ENCODE results near the gene BANP.

The BANP gene

GRCh38 chr16:88066680-88067529, 115.7 kb downstream of the BANP start:
- no peak for TF ChIP-seq CTCF (IDR thresholded peaks at IDR 0.05; ENCODE audit: control insufficient read depth, extremely low read depth, insufficient read depth)
- no peak for DNase-seq (ENCODE audit: low read depth)
- no peak overlapping the region for H3K4me3 ChIP-seq (ENCODE audit: low read depth, low read length)

- H3K4me3 ChIP-seq (ENCODE audit: low read depth, low read length) = no peak overlapping the region
- no peak for TF ChIP-seq CTCF (IDR thresholded peaks at IDR 0.05; ENCODE audit: control insufficient read depth, extremely low read depth, insufficient read depth)
- DNase-seq (ENCODE audit: low read depth) = no peak
Observed at GRCh38 chr16:88067530-88068411, 116.5 kb downstream of the BANP start.

- no peak for TF ChIP-seq CTCF (IDR thresholded peaks at IDR 0.05; ENCODE audit: control insufficient read depth, extremely low read depth, insufficient read depth)
- H3K4me3 ChIP-seq (ENCODE audit: low read depth, low read length) = no peak overlapping the region
- no peak for DNase-seq (ENCODE audit: low read depth)
Observed at GRCh38 chr16:88068476-88069396, 117.5 kb downstream of the BANP start.

DNA sequence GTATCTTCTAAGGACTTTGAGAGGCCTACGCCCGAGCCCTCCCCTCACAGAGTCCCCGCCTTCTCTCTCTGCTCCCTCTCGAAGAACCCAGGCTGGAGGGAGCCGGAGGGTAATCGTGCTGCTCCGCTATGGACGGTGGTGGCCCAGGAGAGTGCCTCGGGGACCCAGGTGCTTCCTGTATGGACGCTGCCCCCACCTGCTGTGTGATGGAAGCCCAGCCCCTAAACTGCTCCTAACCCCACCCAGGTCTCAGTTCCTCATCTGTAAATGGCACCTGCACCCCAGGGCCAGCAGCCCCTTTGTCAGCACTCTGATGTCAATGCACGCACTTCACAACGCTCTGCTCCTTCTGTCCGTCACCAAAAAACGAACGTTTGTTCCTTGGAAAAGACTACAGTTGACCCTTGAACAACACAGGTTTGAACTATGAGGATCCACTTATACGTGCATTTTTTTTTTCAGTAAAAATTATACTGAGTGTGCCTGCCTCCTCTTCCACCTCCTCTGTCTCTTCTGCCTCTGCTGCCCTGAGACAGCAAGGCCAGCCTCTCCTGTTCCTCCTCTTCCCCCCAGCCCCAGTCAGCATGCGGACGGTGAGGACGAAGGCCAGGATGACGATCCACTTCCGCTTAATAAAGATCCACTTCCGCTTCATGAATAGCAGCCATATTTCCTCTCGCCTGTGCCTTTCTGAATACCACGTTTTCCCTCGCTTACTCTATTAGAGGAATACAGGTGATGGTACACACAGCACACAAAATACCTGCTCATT, 118.3 kb downstream of the BANP start:
- no peak for DNase-seq (ENCODE audit: low read depth)
- H3K4me3 ChIP-seq (ENCODE audit: low read depth, low read length) = no peak overlapping the region
- TF ChIP-seq CTCF (IDR thresholded peaks at IDR 0.05; ENCODE audit: control insufficient read depth, extremely low read depth, insufficient read depth) = no peak

DNA sequence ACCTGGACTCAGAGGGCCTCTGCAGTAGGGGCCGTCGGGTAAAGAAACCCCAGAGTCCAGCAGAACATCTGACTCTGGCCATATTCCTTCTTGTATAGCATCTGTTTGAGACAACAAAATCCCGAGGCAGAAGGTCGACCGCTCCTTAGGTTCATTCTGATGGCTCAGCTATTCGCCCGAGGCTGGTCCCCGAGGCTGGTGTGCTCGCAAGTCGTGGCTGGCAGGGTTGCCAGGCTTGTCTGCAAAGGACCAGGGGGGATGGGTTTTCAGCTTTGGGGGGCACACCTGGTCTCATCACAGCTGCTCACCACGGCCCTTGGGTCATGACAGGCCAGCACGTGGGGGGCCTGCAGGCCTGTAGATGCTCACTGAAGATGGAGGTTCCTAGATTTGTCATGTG, 119.1 kb downstream of the BANP start:
- TF ChIP-seq CTCF (IDR thresholded peaks at IDR 0.05; ENCODE audit: control insufficient read depth, extremely low read depth, insufficient read depth) = no peak
- no peak overlapping the region for H3K4me3 ChIP-seq (ENCODE audit: low read depth, low read length)
- no peak for DNase-seq (ENCODE audit: low read depth)
